Caco-2 (cell line): ENCODE results near the gene KRTAP2-4. TPM values are rescaled to one million over a fixed set of nuclear protein-coding genes. Genes with fewer than 3 reads are reported as not detected.
"Not testable (repeated sequence)": the region's sequence is repeated elsewhere in the genome, so short reads cannot be mapped to it uniquely, and the experiment has no call there.

Experiments used
- Bru-seq: library from RNA; stranded (reverse); fragments of 400-500 nt; gene quantifications from one replicate; lab custom pipeline; 2021; lab: Mats Ljungman, UMichigan
- BruChase-seq, 2 experiments: library from RNA; stranded (reverse); fragments of 400-500 nt; gene quantifications; one replicate each; lab custom pipeline; 2021; lab: Mats Ljungman, UMichigan
- BruUV-seq: library from RNA; stranded (reverse); fragments of 400-500 nt; replicated peaks from 2 replicates; lab custom pipeline; 2021; lab: Mats Ljungman, UMichigan
- CTCF ChIA-PET: fragments of 300-600 bp; sonication (Branson Sonifier 250); formaldehyde crosslinking; loops from one replicate; lab custom pipeline; 2022; ENCODE audit warnings: antibody characterized with exemption; lab: Charles Lee
- POLR2A ChIA-PET: fragments of 300-600 bp; sonication (Branson Sonifier 250); formaldehyde crosslinking; loops from one replicate; lab custom pipeline; 2022; ENCODE audit warnings: antibody characterized with exemption; lab: Charles Lee
- DNase-seq, 2 experiments: peaks; one replicate each; pipeline versions ENCODE4 v3.0.0 to v3.0.0-alpha.2; 2020 to 2022
- H3K27me3 ChIP-seq: replicated peaks from 2 replicates; pipeline ENCODE4 v1.6.0; 2011; ENCODE audit warnings: low read length; ENCODE audit not compliant: control insufficient read depth, insufficient read depth
- H3K36me3 ChIP-seq: 2 replicates; pipeline ENCODE4 v1.5.1; 2011; ENCODE audit warnings: low read length; ENCODE audit not compliant: control insufficient read depth, insufficient read depth
- H3K4me1 ChIP-seq: fragments of 250-450 bp; sonication (Bioruptor Pico); 2 replicates; pipeline ENCODE4 v1.5.1; 2020; ENCODE audit warnings: mild to moderate bottlenecking
- H3K4me3 ChIP-seq: 2 replicates; pipeline ENCODE4 v1.5.1; 2011; ENCODE audit warnings: low read depth, mild to moderate bottlenecking, control low read depth, low read length
- H3K9me3 ChIP-seq: fragments of 250-450 bp; sonication (Bioruptor Pico); 2 replicates; pipeline ENCODE4 v1.5.1; 2020; ENCODE audit warnings: mild to moderate bottlenecking, moderate library complexity
- H3K27ac Mint-ChIP-seq: one replicate; pipeline ENCODE4 v1.8.0; 2022; ENCODE audit warnings: mixed read lengths; ENCODE audit not compliant: unreplicated experiment
- H3K27me3 Mint-ChIP-seq: one replicate; pipeline ENCODE4 v1.8.0; 2022; ENCODE audit warnings: mixed read lengths; ENCODE audit not compliant: insufficient read depth, unreplicated experiment
- H3K36me3 Mint-ChIP-seq: one replicate; pipeline ENCODE4 v1.8.0; 2022; ENCODE audit warnings: mild to moderate bottlenecking, mixed read lengths; ENCODE audit not compliant: insufficient read depth, unreplicated experiment
- H3K4me1 Mint-ChIP-seq: one replicate; pipeline ENCODE4 v1.8.0; 2022; ENCODE audit warnings: low read depth, mixed read lengths; ENCODE audit not compliant: unreplicated experiment
- H3K4me3 Mint-ChIP-seq: one replicate; pipeline ENCODE4 v1.8.0; 2022; ENCODE audit warnings: mild to moderate bottlenecking, moderate library complexity, mixed read lengths; ENCODE audit not compliant: unreplicated experiment
- H3K9me3 Mint-ChIP-seq: one replicate; pipeline ENCODE4 v1.8.0; 2022; ENCODE audit warnings: mixed read lengths; ENCODE audit not compliant: unreplicated experiment
- intact Hi-C: fragments of 100-400 bp; cut with micrococcal nuclease; formaldehyde crosslinking; loops from one replicate; pipeline ENCODE4 v1.10.0; 2022; ENCODE audit not compliant: unreplicated experiment
- long read RNA-seq: library from polyadenylated mRNA; stranded (forward); transcript quantifications from one replicate; pipeline ENCODE4 v2.0.0, GENCODE V29; 2022
- total RNA-seq: library from RNA; stranded (reverse); gene quantifications from 2 replicates; pipeline ENCODE4 v1.2.3, GENCODE V29; 2022
- TF ChIP-seq, protein P1 (sequence below), 2 experiments: fragments of 200-600 bp in 1 of 2; IDR thresholded peaks; 1 replicate in 1 of 2; 2 replicates in 1 of 2; pipeline versions ENCODE4 v1.5.1 to v1.8.0; 2011 to 2022; ENCODE audit warnings: antibody characterized with exemption in 1 of 2, control low read depth in 1 of 2, inconsistent platforms in 1 of 2, low read depth in 1 of 2, low read length in 1 of 2, mild to moderate bottlenecking in 1 of 2, moderate library complexity in 1 of 2; ENCODE audit not compliant: insufficient read depth in 1 of 2, severe bottlenecking in 1 of 2, unreplicated experiment in 1 of 2

Gene KRTAP2-4, protein sequence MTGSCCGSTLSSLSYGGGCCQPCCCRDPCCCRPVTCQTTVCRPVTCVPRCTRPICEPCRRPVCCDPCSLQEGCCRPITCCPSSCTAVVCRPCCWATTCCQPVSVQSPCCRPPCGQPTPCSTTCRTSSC
- not detected in 2 replicates for total RNA-seq
- Bru-seq, nascent RNA, result not detected
- BruChase-seq, experiment 1, labeled RNA remaining after a 2-hour chase, result not detected
- not detected for BruChase-seq, experiment 2, labeled RNA remaining after a 6-hour chase
- long read RNA-seq, result 0 reads

DNA sequence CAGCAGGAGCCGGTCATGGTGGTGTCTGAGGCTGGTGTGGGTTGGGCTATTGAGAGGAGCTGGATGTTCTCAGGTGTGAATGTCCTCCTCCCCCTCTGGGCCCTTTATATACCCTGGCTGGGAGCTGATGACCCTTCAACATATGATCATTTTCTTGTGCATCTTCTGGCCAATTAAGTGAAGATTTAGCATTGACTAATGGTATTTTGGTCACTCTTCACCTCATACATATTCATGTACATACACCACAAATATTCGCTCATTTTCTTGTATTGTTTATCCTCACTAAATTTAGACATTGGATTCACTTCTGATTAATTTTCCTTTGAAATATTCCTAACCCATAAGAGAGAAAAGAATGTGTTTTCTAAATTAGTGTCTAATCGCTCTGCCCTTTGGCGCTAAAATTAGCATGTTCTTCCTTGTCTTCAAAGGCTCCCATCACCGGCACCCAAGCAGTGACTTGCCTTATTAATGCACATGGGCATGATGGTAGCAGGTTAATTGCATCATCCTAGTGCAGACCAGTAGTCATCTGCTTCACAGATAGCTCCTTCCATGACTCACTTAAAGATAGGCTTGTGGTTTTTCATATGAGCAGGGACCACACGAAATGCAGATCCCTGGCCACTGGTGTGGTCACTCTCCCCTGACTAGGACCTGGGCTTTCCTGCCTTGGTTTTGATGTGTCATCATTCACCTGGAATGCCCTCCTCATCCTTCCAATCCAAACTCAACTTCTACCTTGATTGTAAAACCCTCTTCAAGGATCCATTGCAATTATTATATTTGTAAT, at the start of gene KRTAP2-4:
Gene KRTAP2-4, minus strand, starts transcription at position 51 of the 796 bp plus-strand sequence. Its CDS starts 34 bp downstream, at position 17.
- Histone ChIP-seq H3K36me3 (no peaks in the 10 kb centered on the region), H3K4me1 (peaks cover 17% of the 10 kb centered on the region), H3K9me3 (peaks cover 5% of the 10 kb centered on the region; the same call in 1 of the 2 replicates), H3K27me3 (no peaks in the 10 kb centered on the region), H3K4me3 (no peak within 1 kb of the TSS)
- no peak within 1 kb of the TSS for H3K4me3 Mint-ChIP-seq
- POLR2A ChIA-PET, result no interaction called here
- CTCF ChIA-PET, result no interaction called here
- no peaks in the 10 kb centered on the region for H3K27me3 Mint-ChIP-seq
- H3K27ac Mint-ChIP-seq, result no peak within 1 kb of the TSS
- no TSS peak for BruUV-seq
- TF ChIP-seq, protein P1, sequence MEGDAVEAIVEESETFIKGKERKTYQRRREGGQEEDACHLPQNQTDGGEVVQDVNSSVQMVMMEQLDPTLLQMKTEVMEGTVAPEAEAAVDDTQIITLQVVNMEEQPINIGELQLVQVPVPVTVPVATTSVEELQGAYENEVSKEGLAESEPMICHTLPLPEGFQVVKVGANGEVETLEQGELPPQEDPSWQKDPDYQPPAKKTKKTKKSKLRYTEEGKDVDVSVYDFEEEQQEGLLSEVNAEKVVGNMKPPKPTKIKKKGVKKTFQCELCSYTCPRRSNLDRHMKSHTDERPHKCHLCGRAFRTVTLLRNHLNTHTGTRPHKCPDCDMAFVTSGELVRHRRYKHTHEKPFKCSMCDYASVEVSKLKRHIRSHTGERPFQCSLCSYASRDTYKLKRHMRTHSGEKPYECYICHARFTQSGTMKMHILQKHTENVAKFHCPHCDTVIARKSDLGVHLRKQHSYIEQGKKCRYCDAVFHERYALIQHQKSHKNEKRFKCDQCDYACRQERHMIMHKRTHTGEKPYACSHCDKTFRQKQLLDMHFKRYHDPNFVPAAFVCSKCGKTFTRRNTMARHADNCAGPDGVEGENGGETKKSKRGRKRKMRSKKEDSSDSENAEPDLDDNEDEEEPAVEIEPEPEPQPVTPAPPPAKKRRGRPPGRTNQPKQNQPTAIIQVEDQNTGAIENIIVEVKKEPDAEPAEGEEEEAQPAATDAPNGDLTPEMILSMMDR (IDR thresholded peaks at IDR 0.05; ENCODE audit: insufficient read depth in 1 of 2, low read depth in 1 of 2, low read length in 1 of 2, severe bottlenecking in 1 of 2, unreplicated experiment in 1 of 2), result no peak
- peaks cover 23% of the 10 kb centered on the region for H3K9me3 Mint-ChIP-seq
- peaks cover 20% of the 10 kb centered on the region for H3K4me1 Mint-ChIP-seq
- intact Hi-C loops, result loop anchor here (10.0 kb wide), 2 partner anchors 219 to 259 kb away; no protein-coding TSS in a partner anchor
- no peaks in the 10 kb centered on the region for H3K36me3 Mint-ChIP-seq
- DNase-seq, result no peak

DNA sequence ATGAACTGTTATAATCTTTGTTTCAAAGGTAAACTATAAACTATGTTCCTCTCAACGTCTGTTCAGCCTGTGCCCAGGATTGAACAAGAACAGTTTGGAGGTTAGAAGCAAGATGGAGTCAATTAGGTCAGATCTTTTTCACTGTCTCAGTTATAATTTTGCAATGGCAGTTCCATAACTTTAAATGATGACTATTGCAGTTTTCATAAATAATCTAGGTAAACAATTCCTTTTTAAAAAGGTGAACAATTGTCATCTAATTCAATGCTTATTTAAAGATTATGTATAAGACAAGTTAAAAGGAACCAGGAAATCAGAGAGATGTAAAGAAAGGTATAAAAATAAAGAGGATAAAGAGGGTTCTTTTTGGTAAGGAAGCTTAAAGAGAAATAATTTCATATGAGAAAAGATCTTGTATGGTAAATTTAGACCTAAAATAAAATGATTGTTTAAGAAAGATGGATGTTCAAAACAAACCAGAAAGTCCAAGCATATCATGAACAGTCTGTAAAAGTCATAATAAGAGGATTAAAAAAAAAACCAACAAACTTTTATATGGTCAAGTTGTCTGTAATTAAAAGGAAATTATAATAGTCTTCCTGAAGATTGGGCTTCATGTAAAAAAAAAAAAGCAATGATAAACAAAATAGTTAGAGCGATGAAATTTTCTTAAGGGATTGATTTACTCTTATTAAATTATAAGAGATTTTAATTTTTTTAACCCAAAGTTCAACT, 45.6 kb upstream of the KRTAP2-4 start:
- Mint-ChIP-seq H3K27me3 (no peaks in the 10 kb centered on the region), H3K36me3 (no peaks in the 10 kb centered on the region), H3K4me3 (no peak overlapping the region), H3K4me1 (no peaks in the 10 kb centered on the region), H3K9me3 (peaks cover 29% of the 10 kb centered on the region), H3K27ac (no peak overlapping the region)
- DNase-seq, result no peak
- no peaks in the 10 kb centered on the region for H3K4me1 ChIP-seq
- H3K36me3 ChIP-seq, result no peaks in the 10 kb centered on the region
- TF ChIP-seq, protein P1 (IDR thresholded peaks at IDR 0.05; ENCODE audit: insufficient read depth in 1 of 2, low read depth in 1 of 2, low read length in 1 of 2, severe bottlenecking in 1 of 2, unreplicated experiment in 1 of 2), result no peak
- peaks cover 10% of the 10 kb centered on the region for H3K9me3 ChIP-seq
- no peak overlapping the region for H3K4me3 ChIP-seq
- intact Hi-C loops, result no loop called here
- no TSS peak for BruUV-seq
- ChIA-PET POLR2A (no interaction called here), CTCF (no interaction called here)
- H3K27me3 ChIP-seq, result no peaks in the 10 kb centered on the region

DNA sequence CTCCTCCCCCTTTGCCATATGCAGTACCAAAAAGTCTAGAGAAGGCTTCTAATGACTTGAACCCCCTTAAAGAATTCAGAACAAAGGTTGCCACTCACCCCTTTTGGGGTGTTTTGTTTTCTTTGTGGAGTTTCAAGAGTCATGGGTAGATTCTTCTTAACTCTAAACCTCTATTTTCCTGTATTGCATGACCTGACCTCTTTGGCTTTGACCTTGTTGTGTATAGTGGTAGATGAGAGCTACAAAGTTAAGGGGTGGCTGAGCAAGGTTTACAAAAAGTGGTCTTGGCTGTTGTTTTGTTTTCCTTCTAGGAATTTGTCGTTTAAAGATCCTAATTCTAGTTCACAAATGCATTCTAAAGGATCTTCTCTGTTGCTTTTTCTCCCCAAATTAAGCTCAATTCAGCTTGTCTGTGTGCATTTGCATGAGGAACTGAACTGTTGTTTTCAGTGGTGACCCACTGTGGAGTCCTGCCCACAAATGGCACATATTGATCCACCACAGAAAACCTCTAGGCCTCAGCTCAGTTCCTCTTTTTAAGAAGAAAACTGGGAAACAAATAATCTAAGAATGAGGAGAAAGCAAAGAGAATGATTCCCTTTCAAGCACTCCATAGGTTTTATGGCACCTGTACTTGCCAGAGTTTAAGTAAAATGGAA, 43.2 kb upstream of the KRTAP2-4 start:
- H3K27me3 ChIP-seq, intact Hi-C loops, H3K4me3 ChIP-seq, DNase-seq, H3K4me1 Mint-ChIP-seq, H3K36me3 ChIP-seq, H3K4me3 Mint-ChIP-seq, POLR2A ChIA-PET, H3K27me3 Mint-ChIP-seq, H3K36me3 Mint-ChIP-seq, BruUV-seq, H3K27ac Mint-ChIP-seq, H3K4me1 ChIP-seq, CTCF ChIA-PET: not testable (repeated sequence)
- H3K9me3 ChIP-seq, result peaks cover 13% of the 10 kb centered on the region
- H3K9me3 Mint-ChIP-seq, result peaks cover 29% of the 10 kb centered on the region
